KMS-11 (cell line): ENCODE results near the gene DNAJB2.

Source experiments
- H2AFZ ChIP-seq: fragments of 200-600 bp; sonication (generic); 2 replicates; pipeline ENCODE4 v1.6.1; 2016; ENCODE audit warnings: antibody characterized with exemption, mixed run types, low read depth
- H3K27ac ChIP-seq: fragments of 200-600 bp; sonication (generic); 2 replicates; pipeline ENCODE4 v1.6.1; 2016; ENCODE audit warnings: mild to moderate bottlenecking, mixed run types
- H3K27me3 ChIP-seq: fragments of 200-600 bp; sonication (generic); 2 replicates; pipeline ENCODE4 v1.6.1; 2017; ENCODE audit warnings: mild to moderate bottlenecking, low read depth, mixed run types, moderate library complexity; ENCODE audit not compliant: insufficient read depth
- H3K36me3 ChIP-seq: fragments of 200-600 bp; sonication (generic); 2 replicates; pipeline ENCODE4 v1.6.1; 2017; ENCODE audit warnings: mild to moderate bottlenecking, mixed run types; ENCODE audit not compliant: insufficient read depth
- H3K4me1 ChIP-seq: fragments of 200-600 bp; sonication (generic); 2 replicates; pipeline ENCODE4 v1.6.1; 2016; ENCODE audit warnings: mild to moderate bottlenecking, low read depth, mixed run types; ENCODE audit not compliant: poor library complexity, severe bottlenecking
- H3K4me2 ChIP-seq: fragments of 200-600 bp; sonication (generic); 2 replicates; pipeline ENCODE4 v1.7.0; 2016; ENCODE audit warnings: mild to moderate bottlenecking, mixed run types
- H3K4me3 ChIP-seq: fragments of 200-600 bp; sonication (generic); IDR thresholded peaks from 2 replicates; pipeline ENCODE4 v1.6.1; 2017; ENCODE audit warnings: low read depth, low read length, mixed read lengths; ENCODE audit not compliant: insufficient read depth
- H3K79me2 ChIP-seq: fragments of 200-600 bp; sonication (generic); 2 replicates; pipeline ENCODE4 v1.6.1; 2016; ENCODE audit warnings: low read depth, mixed run types; ENCODE audit not compliant: insufficient read depth
- H3K9ac ChIP-seq: fragments of 200-600 bp; sonication (generic); 2 replicates; pipeline ENCODE4 v1.6.1; 2016; ENCODE audit warnings: mild to moderate bottlenecking, mixed run types
- H4K20me1 ChIP-seq: fragments of 200-600 bp; sonication (generic); 2 replicates; pipeline ENCODE4 v1.6.1; 2016; ENCODE audit warnings: mild to moderate bottlenecking, mixed run types; ENCODE audit not compliant: insufficient read depth
- TF ChIP-seq, protein P1 (sequence below): fragments of 200-600 bp; sonication (generic); conservative IDR thresholded peaks from 2 replicates; pipeline ENCODE4 v1.6.1; 2017; ENCODE audit warnings: low read depth, mild to moderate bottlenecking, antibody characterized with exemption, low read length, moderate library complexity, mixed read lengths

DNAJB2 gene

DNA sequence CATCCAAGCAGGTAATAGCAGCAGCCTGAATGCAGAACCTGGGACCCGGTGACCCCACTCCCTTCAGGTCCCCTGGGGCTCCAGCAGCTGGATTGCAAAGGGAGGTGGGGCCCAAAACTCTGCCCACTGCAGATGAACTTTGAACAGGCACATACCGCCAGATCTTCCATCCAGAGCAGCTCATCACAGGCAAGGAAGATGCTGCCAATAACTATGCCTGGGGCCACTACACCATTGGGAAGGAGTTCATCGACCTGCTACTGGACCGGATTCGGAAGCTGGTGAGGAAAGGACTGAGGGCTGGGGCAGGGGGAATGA is 9.2 kb upstream of the DNAJB2 start:
- Histone ChIP-seq H3K27ac (no peak overlapping the region), H3K36me3 (no peaks in the 10 kb centered on the region), H3K4me3 (no peak overlapping the region), H3K4me2 (no peak overlapping the region), H3K27me3 (no peaks in the 10 kb centered on the region), H3K4me1 (no peaks in the 10 kb centered on the region), H3K79me2 (no peaks in the 10 kb centered on the region), H4K20me1 (no peaks in the 10 kb centered on the region), H2AFZ (no peak overlapping the region), H3K9ac (no peak overlapping the region)
- TF ChIP-seq, protein P1, sequence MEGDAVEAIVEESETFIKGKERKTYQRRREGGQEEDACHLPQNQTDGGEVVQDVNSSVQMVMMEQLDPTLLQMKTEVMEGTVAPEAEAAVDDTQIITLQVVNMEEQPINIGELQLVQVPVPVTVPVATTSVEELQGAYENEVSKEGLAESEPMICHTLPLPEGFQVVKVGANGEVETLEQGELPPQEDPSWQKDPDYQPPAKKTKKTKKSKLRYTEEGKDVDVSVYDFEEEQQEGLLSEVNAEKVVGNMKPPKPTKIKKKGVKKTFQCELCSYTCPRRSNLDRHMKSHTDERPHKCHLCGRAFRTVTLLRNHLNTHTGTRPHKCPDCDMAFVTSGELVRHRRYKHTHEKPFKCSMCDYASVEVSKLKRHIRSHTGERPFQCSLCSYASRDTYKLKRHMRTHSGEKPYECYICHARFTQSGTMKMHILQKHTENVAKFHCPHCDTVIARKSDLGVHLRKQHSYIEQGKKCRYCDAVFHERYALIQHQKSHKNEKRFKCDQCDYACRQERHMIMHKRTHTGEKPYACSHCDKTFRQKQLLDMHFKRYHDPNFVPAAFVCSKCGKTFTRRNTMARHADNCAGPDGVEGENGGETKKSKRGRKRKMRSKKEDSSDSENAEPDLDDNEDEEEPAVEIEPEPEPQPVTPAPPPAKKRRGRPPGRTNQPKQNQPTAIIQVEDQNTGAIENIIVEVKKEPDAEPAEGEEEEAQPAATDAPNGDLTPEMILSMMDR, result no peak

DNA sequence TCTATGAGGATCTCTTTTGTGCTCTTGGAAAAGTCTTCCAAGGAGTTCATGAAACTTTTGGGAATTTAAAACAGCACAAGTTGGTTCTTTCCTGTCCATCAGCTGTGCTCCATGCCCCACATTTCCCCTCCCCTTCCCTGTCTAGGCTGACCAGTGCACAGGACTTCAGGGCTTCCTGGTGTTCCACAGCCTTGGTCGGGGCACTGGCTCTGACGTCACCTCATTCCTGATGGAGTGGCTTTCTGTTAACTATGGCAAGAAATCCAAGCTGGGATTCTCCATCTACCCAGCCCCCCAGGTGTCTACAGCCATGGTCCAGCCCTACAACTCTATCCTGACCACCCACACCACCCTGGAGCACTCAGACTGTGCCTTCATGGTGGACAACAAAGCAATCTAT is 8.1 kb upstream of the DNAJB2 start:
- H3K79me2 ChIP-seq, result no peaks in the 10 kb centered on the region
- H3K4me1 ChIP-seq, result no peaks in the 10 kb centered on the region
- H4K20me1 ChIP-seq, result no peaks in the 10 kb centered on the region
- no peak overlapping the region for H3K27ac ChIP-seq
- no peaks in the 10 kb centered on the region for H3K36me3 ChIP-seq
- no peak overlapping the region for H3K4me3 ChIP-seq
- TF ChIP-seq, protein P1, result no peak
- H3K4me2 ChIP-seq, result no peak overlapping the region
- no peaks in the 10 kb centered on the region for H3K27me3 ChIP-seq
- H3K9ac ChIP-seq, result no peak overlapping the region
- no peak overlapping the region for H2AFZ ChIP-seq

DNA sequence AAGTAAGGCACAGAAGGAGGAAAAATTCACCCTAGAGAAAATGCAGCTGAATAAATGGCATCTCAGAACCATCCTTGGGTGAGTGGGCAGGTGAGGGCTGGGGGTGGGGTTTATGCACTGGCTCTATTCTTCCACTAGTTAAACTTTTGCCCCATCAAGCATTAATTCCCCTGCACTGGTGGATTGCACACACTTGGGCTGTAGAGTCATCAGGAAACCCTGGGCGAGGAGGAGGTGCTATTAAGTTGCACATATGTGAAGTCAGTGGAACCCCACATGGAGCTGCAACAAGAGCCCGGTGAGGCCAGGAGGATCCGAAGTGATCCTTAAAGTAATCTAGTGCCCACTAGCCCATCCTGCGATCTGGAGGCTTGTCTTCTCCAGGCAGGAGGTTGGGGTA is 6.8 kb upstream of the DNAJB2 start:
- peaks cover 6% of the 10 kb centered on the region for H3K4me1 ChIP-seq
- no peak overlapping the region for H3K27ac ChIP-seq
- H3K27me3 ChIP-seq, result no peaks in the 10 kb centered on the region
- H3K79me2 ChIP-seq, result no peaks in the 10 kb centered on the region
- TF ChIP-seq, protein P1, result no peak
- no peak overlapping the region for H2AFZ ChIP-seq
- H3K36me3 ChIP-seq, result no peaks in the 10 kb centered on the region
- no peak overlapping the region for H3K4me2 ChIP-seq
- no peak overlapping the region for H3K4me3 ChIP-seq
- H4K20me1 ChIP-seq, result no peaks in the 10 kb centered on the region
- H3K9ac ChIP-seq, result no peak overlapping the region

DNA sequence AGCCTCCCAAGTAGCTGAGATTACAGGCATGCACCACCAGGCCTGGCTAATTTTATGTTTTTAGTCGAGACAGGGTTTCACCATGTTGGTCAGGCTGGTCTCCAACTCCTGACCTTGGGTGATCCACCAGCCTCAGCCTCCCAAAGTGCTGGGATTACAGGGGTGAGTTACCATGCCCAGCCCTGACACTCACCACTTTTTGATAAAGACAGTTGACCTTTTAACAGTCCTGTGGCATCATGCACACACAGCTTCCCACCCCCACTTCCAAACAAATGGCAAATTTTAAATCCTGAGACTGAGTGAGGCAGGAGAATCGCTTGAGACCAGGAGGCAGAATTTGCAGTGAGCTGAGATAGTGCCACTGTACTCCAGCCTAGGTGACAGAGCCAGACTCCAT is 6.2 kb upstream of the DNAJB2 start:
- Histone ChIP-seq H2AFZ (no peak overlapping the region), H3K9ac (no peak overlapping the region), H3K4me3 (no peak overlapping the region), H3K36me3 (no peaks in the 10 kb centered on the region), H3K4me1 (peaks cover 12% of the 10 kb centered on the region), H3K27ac (no peak overlapping the region), H3K27me3 (no peaks in the 10 kb centered on the region), H3K79me2 (no peaks in the 10 kb centered on the region), H4K20me1 (no peaks in the 10 kb centered on the region), H3K4me2 (no peak overlapping the region)
- TF ChIP-seq, protein P1, result no peak

DNA sequence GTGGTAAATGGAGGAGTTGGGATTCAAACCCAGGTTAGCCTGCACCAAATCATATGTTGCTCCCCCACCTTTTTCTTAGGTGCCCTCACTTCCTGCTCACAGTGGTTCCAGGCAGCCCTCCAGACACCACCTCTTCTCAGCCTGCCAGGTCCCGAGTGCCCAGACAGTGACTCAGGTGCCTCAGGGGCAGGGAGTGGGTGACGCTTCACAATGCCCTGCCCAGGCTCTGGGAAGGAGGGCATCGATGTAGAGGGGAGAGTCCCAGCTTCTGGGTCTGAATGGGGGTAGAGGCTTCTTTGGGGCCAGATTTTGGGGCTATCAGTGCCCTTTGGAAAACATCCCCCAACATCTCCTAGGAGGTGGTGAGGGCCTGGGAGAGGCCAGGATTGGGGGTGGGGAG is 5.2 kb upstream of the DNAJB2 start:
- Histone ChIP-seq H2AFZ (no peak overlapping the region), H3K79me2 (no peaks in the 10 kb centered on the region), H3K27me3 (no peaks in the 10 kb centered on the region), H4K20me1 (no peaks in the 10 kb centered on the region), H3K4me1 (peaks cover 21% of the 10 kb centered on the region), H3K27ac (no peak overlapping the region), H3K36me3 (no peaks in the 10 kb centered on the region), H3K9ac (no peak overlapping the region), H3K4me2 (no peak overlapping the region), H3K4me3 (no peak overlapping the region)
- TF ChIP-seq, protein P1, result no peak
